OCI-LY1 (cell line): ENCODE results near the gene RSAD1.

Experiments used
- H2AFZ ChIP-seq: fragments of 200-600 bp; sonication (generic), shearing (Covaris generic); 2 replicates; pipeline ENCODE4 v1.6.0; 2014; ENCODE audit warnings: antibody characterized with exemption, mild to moderate bottlenecking, low read length
- H3F3A ChIP-seq: fragments of 200-600 bp; sonication (generic), shearing (Covaris generic); 2 replicates; pipeline ENCODE4 v1.6.0; 2014; ENCODE audit warnings: mild to moderate bottlenecking, antibody characterized with exemption, low read length, moderate library complexity; ENCODE audit not compliant: insufficient read depth
- H3K27ac ChIP-seq: fragments of 200-600 bp; sonication (generic); 2 replicates; pipeline ENCODE4 v1.5.1; 2014; ENCODE audit warnings: low read length, mixed run types, mild to moderate bottlenecking, low read depth; ENCODE audit not compliant: poor library complexity, severe bottlenecking
- H3K27me3 ChIP-seq: fragments of 200-600 bp; sonication (generic); 2 replicates; pipeline ENCODE4 v1.6.0; 2014; ENCODE audit warnings: antibody characterized with exemption, mild to moderate bottlenecking, low read length, moderate library complexity; ENCODE audit not compliant: insufficient read depth
- H3K36me3 ChIP-seq: fragments of 200-600 bp; sonication (generic); 2 replicates; pipeline ENCODE4 v1.6.1; 2014; ENCODE audit warnings: mild to moderate bottlenecking, antibody characterized with exemption, low read length, moderate library complexity, mixed read lengths; ENCODE audit not compliant: insufficient read depth
- H3K4me1 ChIP-seq: fragments of 200-600 bp; sonication (generic); 2 replicates; pipeline ENCODE4 v1.5.1; 2014; ENCODE audit warnings: mild to moderate bottlenecking, low read length, moderate library complexity; ENCODE audit not compliant: insufficient read depth, severe bottlenecking
- H3K4me2 ChIP-seq: fragments of 200-600 bp; sonication (generic), shearing (Covaris generic); 2 replicates; pipeline ENCODE4 v1.6.1; 2014; ENCODE audit warnings: low read length
- H3K4me3 ChIP-seq: fragments of 200-600 bp; sonication (generic); 2 replicates; pipeline ENCODE4 v1.5.1; 2014; ENCODE audit warnings: low read length, low read depth, mild to moderate bottlenecking, mixed read lengths; ENCODE audit not compliant: poor library complexity, severe bottlenecking
- H3K79me2 ChIP-seq: fragments of 200-600 bp; shearing (Covaris generic); 2 replicates; pipeline ENCODE4 v1.6.1; 2016; ENCODE audit warnings: mixed run types, low read length, mixed read lengths; ENCODE audit not compliant: insufficient read depth
- H3K9ac ChIP-seq: fragments of 200-600 bp; sonication (generic), shearing (Covaris generic); 2 replicates; pipeline ENCODE4 v1.6.1; 2014; ENCODE audit warnings: mild to moderate bottlenecking, low read length, mixed read lengths
- H3K9me2 ChIP-seq: fragments of 200-600 bp; sonication (generic), shearing (Covaris generic); 2 replicates; pipeline ENCODE4 v1.6.1; 2014; ENCODE audit warnings: low read depth, mild to moderate bottlenecking, low read length, mixed read lengths
- H3K9me3 ChIP-seq: fragments of 200-600 bp; shearing (Covaris generic); 2 replicates; pipeline ENCODE4 v1.6.1; 2014; ENCODE audit warnings: low read length, mixed read lengths
- H4K20me1 ChIP-seq: fragments of 200-600 bp; sonication (generic), shearing (Covaris generic); 2 replicates; pipeline ENCODE4 v1.6.0; 2016; ENCODE audit warnings: mild to moderate bottlenecking, low read length; ENCODE audit not compliant: insufficient read depth
- EZH2 ChIP-seq: fragments of 200-600 bp; sonication (generic), shearing (Covaris generic); IDR thresholded peaks from 2 replicates; pipeline ENCODE4 v1.8.0; 2017; ENCODE audit warnings: borderline replicate concordance, mixed run types, mild to moderate bottlenecking, antibody characterized with exemption, low read length, moderate library complexity, mixed read lengths
- TF ChIP-seq, protein P1 (sequence below): fragments of 200-600 bp; sonication (generic), shearing (Covaris generic); IDR thresholded peaks from 2 replicates; pipeline ENCODE4 v1.5.1; 2017; ENCODE audit warnings: mild to moderate bottlenecking, antibody characterized with exemption, low read length, moderate library complexity, mixed read lengths

Gene RSAD1

DNA sequence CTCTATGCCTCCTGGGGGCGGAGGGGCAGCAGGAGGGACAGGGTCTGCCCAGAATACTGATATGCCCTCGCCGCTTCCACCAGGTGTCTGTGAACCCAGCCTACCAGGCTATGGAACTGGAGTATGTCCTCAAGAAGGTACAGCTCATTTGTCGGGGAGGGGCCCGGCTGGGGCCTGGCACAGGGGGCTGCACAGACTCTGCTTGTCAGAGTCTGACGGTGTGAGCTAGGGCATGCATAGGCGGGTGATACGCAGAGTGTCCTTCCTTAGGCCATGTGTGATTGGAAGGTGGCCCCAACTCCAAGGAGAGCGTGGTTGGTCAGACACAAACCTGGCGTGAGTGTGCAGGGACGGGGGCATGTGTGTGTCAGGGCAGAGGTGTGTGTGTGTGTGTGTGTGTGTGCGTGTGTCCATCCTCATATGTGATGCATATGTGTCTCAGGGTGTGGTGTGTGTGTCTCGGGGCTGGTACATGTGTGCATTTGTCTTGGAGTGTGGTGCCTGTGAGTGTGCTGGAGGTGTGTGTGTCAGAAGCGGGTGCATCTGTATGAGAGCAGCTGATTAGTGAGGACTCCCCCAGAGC lies 17.0 kb upstream of the RSAD1 start:
- no peak overlapping the region for H2AFZ ChIP-seq
- no peak overlapping the region for H3K27ac ChIP-seq
- no peaks in the 10 kb centered on the region for H3K9me2 ChIP-seq
- no peaks in the 10 kb centered on the region for H4K20me1 ChIP-seq
- no peaks in the 10 kb centered on the region for H3K36me3 ChIP-seq
- H3K9me3 ChIP-seq, result no peaks in the 10 kb centered on the region
- no peak for TF ChIP-seq EZH2
- TF ChIP-seq, protein P1, sequence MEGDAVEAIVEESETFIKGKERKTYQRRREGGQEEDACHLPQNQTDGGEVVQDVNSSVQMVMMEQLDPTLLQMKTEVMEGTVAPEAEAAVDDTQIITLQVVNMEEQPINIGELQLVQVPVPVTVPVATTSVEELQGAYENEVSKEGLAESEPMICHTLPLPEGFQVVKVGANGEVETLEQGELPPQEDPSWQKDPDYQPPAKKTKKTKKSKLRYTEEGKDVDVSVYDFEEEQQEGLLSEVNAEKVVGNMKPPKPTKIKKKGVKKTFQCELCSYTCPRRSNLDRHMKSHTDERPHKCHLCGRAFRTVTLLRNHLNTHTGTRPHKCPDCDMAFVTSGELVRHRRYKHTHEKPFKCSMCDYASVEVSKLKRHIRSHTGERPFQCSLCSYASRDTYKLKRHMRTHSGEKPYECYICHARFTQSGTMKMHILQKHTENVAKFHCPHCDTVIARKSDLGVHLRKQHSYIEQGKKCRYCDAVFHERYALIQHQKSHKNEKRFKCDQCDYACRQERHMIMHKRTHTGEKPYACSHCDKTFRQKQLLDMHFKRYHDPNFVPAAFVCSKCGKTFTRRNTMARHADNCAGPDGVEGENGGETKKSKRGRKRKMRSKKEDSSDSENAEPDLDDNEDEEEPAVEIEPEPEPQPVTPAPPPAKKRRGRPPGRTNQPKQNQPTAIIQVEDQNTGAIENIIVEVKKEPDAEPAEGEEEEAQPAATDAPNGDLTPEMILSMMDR, result no peak
- H3K27me3 ChIP-seq, result no peaks in the 10 kb centered on the region
- no peak overlapping the region for H3K4me3 ChIP-seq
- no peaks in the 10 kb centered on the region for H3F3A ChIP-seq
- H3K4me2 ChIP-seq, result no peak overlapping the region
- no peak overlapping the region for H3K9ac ChIP-seq
- H3K4me1 ChIP-seq, result no peaks in the 10 kb centered on the region
- no peaks in the 10 kb centered on the region for H3K79me2 ChIP-seq

DNA sequence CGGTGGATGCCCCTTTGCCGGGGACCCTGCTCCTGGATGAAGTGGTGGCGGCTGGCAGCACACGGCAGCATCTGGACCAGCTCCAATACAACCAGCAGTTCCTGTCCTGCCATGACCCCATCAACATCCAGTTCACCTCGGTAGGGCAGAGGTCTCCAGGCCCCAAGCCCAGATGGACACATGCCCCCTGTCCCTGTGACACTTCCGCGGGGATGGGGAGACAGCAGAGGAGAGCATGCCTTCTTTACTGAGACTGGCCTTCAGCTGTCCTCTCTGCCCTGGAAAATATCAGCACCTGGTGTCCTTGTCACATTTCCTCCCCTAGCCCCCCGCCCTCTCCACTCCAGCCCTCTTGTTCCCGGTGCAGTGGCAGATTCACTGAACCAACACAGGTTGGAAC lies 16.2 kb upstream of the RSAD1 start:
- no peak overlapping the region for H3K4me2 ChIP-seq
- no peaks in the 10 kb centered on the region for H3K4me1 ChIP-seq
- H3K9me3 ChIP-seq, result no peaks in the 10 kb centered on the region
- no peaks in the 10 kb centered on the region for H4K20me1 ChIP-seq
- H3K27ac ChIP-seq, result no peak overlapping the region
- no peak overlapping the region for H3K4me3 ChIP-seq
- no peak for TF ChIP-seq EZH2
- TF ChIP-seq, protein P1, result no peak
- H3K27me3 ChIP-seq, result no peaks in the 10 kb centered on the region
- H3K36me3 ChIP-seq, result no peaks in the 10 kb centered on the region
- no peaks in the 10 kb centered on the region for H3F3A ChIP-seq
- no peak overlapping the region for H2AFZ ChIP-seq
- no peaks in the 10 kb centered on the region for H3K79me2 ChIP-seq
- H3K9ac ChIP-seq, result no peak overlapping the region
- H3K9me2 ChIP-seq, result no peaks in the 10 kb centered on the region

DNA sequence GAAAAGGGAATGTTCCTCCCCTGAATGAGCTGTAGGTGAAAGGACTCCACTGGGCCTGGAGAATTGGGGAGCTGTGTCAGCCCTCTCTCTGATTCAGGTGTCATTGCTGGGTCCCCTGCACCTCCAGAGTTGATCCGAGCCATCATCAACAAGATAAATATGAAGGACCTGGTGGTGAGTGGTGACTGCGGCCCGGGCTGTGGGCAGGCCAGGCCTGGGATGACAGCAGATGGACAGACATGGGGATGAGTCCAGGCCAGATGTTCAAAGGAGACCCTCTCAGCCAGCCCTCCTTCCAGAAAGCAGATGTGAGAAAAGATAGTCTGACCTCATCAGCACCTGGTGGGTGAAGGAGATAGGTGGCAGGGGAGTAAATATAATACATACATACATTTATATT lies 14.5 kb upstream of the RSAD1 start:
- Histone ChIP-seq H3K4me3 (no peak overlapping the region), H3K9ac (no peak overlapping the region), H3F3A (no peaks in the 10 kb centered on the region), H3K9me3 (no peaks in the 10 kb centered on the region), H4K20me1 (no peaks in the 10 kb centered on the region), H3K4me2 (no peak overlapping the region), H3K27me3 (no peaks in the 10 kb centered on the region), H3K79me2 (no peaks in the 10 kb centered on the region), H3K4me1 (no peaks in the 10 kb centered on the region), H3K36me3 (no peaks in the 10 kb centered on the region), H3K27ac (no peak overlapping the region), H2AFZ (no peak overlapping the region), H3K9me2 (no peaks in the 10 kb centered on the region)
- TF ChIP-seq EZH2, result no peak
- TF ChIP-seq, protein P1, result no peak
